OCI-LY1 (cell line): ENCODE results near the gene OTP.

Source experiments
- H2AFZ ChIP-seq: fragments of 200-600 bp; sonication (generic), shearing (Covaris generic); 2 replicates; pipeline ENCODE4 v1.6.0; 2014; ENCODE audit warnings: antibody characterized with exemption, mild to moderate bottlenecking, low read length
- H3F3A ChIP-seq: fragments of 200-600 bp; sonication (generic), shearing (Covaris generic); 2 replicates; pipeline ENCODE4 v1.6.0; 2014; ENCODE audit warnings: mild to moderate bottlenecking, antibody characterized with exemption, low read length, moderate library complexity; ENCODE audit not compliant: insufficient read depth
- H3K27ac ChIP-seq: fragments of 200-600 bp; sonication (generic); 2 replicates; pipeline ENCODE4 v1.5.1; 2014; ENCODE audit warnings: low read length, mixed run types, mild to moderate bottlenecking, low read depth; ENCODE audit not compliant: poor library complexity, severe bottlenecking
- H3K27me3 ChIP-seq: fragments of 200-600 bp; sonication (generic); 2 replicates; pipeline ENCODE4 v1.6.0; 2014; ENCODE audit warnings: antibody characterized with exemption, mild to moderate bottlenecking, low read length, moderate library complexity; ENCODE audit not compliant: insufficient read depth
- H3K36me3 ChIP-seq: fragments of 200-600 bp; sonication (generic); 2 replicates; pipeline ENCODE4 v1.6.1; 2014; ENCODE audit warnings: mild to moderate bottlenecking, antibody characterized with exemption, low read length, moderate library complexity, mixed read lengths; ENCODE audit not compliant: insufficient read depth
- H3K4me1 ChIP-seq: fragments of 200-600 bp; sonication (generic); 2 replicates; pipeline ENCODE4 v1.5.1; 2014; ENCODE audit warnings: mild to moderate bottlenecking, low read length, moderate library complexity; ENCODE audit not compliant: insufficient read depth, severe bottlenecking
- H3K4me2 ChIP-seq: fragments of 200-600 bp; sonication (generic), shearing (Covaris generic); 2 replicates; pipeline ENCODE4 v1.6.1; 2014; ENCODE audit warnings: low read length
- H3K4me3 ChIP-seq: fragments of 200-600 bp; sonication (generic); 2 replicates; pipeline ENCODE4 v1.5.1; 2014; ENCODE audit warnings: low read length, low read depth, mild to moderate bottlenecking, mixed read lengths; ENCODE audit not compliant: poor library complexity, severe bottlenecking
- H3K79me2 ChIP-seq: fragments of 200-600 bp; shearing (Covaris generic); 2 replicates; pipeline ENCODE4 v1.6.1; 2016; ENCODE audit warnings: mixed run types, low read length, mixed read lengths; ENCODE audit not compliant: insufficient read depth
- H3K9ac ChIP-seq: fragments of 200-600 bp; sonication (generic), shearing (Covaris generic); 2 replicates; pipeline ENCODE4 v1.6.1; 2014; ENCODE audit warnings: mild to moderate bottlenecking, low read length, mixed read lengths
- H3K9me2 ChIP-seq: fragments of 200-600 bp; sonication (generic), shearing (Covaris generic); 2 replicates; pipeline ENCODE4 v1.6.1; 2014; ENCODE audit warnings: low read depth, mild to moderate bottlenecking, low read length, mixed read lengths
- H3K9me3 ChIP-seq: fragments of 200-600 bp; shearing (Covaris generic); 2 replicates; pipeline ENCODE4 v1.6.1; 2014; ENCODE audit warnings: low read length, mixed read lengths
- H4K20me1 ChIP-seq: fragments of 200-600 bp; sonication (generic), shearing (Covaris generic); 2 replicates; pipeline ENCODE4 v1.6.0; 2016; ENCODE audit warnings: mild to moderate bottlenecking, low read length; ENCODE audit not compliant: insufficient read depth
- EZH2 ChIP-seq: fragments of 200-600 bp; sonication (generic), shearing (Covaris generic); IDR thresholded peaks from 2 replicates; pipeline ENCODE4 v1.8.0; 2017; ENCODE audit warnings: borderline replicate concordance, mixed run types, mild to moderate bottlenecking, antibody characterized with exemption, low read length, moderate library complexity, mixed read lengths
- TF ChIP-seq, protein P1 (sequence below): fragments of 200-600 bp; sonication (generic), shearing (Covaris generic); IDR thresholded peaks from 2 replicates; pipeline ENCODE4 v1.5.1; 2017; ENCODE audit warnings: mild to moderate bottlenecking, antibody characterized with exemption, low read length, moderate library complexity, mixed read lengths

The OTP gene

GRCh38 chr5:77649776-77650175, 11.3 kb upstream of the OTP start:
- H3F3A ChIP-seq = no peaks in the 10 kb centered on the region
- H3K27me3 ChIP-seq = no peaks in the 10 kb centered on the region

DNA sequence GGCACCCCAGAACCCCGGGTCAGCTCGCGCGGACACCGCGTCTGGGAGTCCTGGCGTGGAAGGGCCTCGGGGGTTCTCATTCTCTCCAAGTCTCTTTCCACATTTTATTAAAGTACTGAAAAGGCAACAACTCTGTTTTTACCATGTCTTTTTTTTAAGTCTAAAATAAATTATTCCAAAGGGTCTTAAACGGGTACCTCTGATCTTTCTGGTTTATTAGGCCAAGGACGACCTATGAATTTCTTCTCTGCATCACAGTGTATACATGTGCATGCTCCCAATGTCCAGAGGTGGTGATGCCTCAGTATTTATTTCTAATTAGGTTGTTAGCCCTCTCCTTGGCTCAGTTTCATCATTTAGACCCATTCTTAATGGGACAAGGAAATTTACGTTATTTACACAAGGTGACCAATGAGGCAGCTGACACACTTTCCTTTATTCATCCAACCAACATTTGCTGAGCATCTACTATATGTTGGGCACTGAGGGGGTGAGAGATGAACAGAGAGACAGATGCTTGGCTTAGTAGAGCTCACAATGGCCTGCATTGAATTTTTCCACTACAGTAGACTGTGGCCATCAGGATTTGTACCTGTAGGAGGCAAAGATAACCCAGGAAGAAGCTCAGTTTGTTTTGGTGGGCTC, 7.6 kb upstream of the OTP start:
- H3F3A ChIP-seq = no peaks in the 10 kb centered on the region
- H3K9me2 ChIP-seq = no peaks in the 10 kb centered on the region
- no peaks in the 10 kb centered on the region for H3K79me2 ChIP-seq
- no peaks in the 10 kb centered on the region for H3K9me3 ChIP-seq
- H3K27me3 ChIP-seq = no peaks in the 10 kb centered on the region
- TF ChIP-seq, protein P1, sequence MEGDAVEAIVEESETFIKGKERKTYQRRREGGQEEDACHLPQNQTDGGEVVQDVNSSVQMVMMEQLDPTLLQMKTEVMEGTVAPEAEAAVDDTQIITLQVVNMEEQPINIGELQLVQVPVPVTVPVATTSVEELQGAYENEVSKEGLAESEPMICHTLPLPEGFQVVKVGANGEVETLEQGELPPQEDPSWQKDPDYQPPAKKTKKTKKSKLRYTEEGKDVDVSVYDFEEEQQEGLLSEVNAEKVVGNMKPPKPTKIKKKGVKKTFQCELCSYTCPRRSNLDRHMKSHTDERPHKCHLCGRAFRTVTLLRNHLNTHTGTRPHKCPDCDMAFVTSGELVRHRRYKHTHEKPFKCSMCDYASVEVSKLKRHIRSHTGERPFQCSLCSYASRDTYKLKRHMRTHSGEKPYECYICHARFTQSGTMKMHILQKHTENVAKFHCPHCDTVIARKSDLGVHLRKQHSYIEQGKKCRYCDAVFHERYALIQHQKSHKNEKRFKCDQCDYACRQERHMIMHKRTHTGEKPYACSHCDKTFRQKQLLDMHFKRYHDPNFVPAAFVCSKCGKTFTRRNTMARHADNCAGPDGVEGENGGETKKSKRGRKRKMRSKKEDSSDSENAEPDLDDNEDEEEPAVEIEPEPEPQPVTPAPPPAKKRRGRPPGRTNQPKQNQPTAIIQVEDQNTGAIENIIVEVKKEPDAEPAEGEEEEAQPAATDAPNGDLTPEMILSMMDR = no peak
- TF ChIP-seq EZH2 = no peak
- no peak overlapping the region for H3K4me3 ChIP-seq
- H3K4me2 ChIP-seq = 0 out of 2 replicates have a peak overlapping the region, but pooled peaks have one; percentile 66
- peaks cover 2% of the 10 kb centered on the region for H3K4me1 ChIP-seq
- no peaks in the 10 kb centered on the region for H4K20me1 ChIP-seq
- H3K9ac ChIP-seq = no peak overlapping the region
- H3K36me3 ChIP-seq = no peaks in the 10 kb centered on the region
- no peak overlapping the region for H3K27ac ChIP-seq
- H2AFZ ChIP-seq = no peak overlapping the region

More at GRCh38 chr5:77649776-77650175, 11.3 kb upstream of the OTP start:
- Histone ChIP-seq H2AFZ (no peak overlapping the region), H3K4me2 (no peak overlapping the region), H3K4me3 (no peak overlapping the region), H3K9me2 (no peaks in the 10 kb centered on the region), H3K36me3 (no peaks in the 10 kb centered on the region), H3K4me1 (peaks cover 2% of the 10 kb centered on the region), H3K9ac (no peak overlapping the region), H3K9me3 (no peaks in the 10 kb centered on the region), H4K20me1 (no peaks in the 10 kb centered on the region), H3K27ac (no peak overlapping the region), H3K79me2 (no peaks in the 10 kb centered on the region)
- no peak for TF ChIP-seq EZH2

DNA sequence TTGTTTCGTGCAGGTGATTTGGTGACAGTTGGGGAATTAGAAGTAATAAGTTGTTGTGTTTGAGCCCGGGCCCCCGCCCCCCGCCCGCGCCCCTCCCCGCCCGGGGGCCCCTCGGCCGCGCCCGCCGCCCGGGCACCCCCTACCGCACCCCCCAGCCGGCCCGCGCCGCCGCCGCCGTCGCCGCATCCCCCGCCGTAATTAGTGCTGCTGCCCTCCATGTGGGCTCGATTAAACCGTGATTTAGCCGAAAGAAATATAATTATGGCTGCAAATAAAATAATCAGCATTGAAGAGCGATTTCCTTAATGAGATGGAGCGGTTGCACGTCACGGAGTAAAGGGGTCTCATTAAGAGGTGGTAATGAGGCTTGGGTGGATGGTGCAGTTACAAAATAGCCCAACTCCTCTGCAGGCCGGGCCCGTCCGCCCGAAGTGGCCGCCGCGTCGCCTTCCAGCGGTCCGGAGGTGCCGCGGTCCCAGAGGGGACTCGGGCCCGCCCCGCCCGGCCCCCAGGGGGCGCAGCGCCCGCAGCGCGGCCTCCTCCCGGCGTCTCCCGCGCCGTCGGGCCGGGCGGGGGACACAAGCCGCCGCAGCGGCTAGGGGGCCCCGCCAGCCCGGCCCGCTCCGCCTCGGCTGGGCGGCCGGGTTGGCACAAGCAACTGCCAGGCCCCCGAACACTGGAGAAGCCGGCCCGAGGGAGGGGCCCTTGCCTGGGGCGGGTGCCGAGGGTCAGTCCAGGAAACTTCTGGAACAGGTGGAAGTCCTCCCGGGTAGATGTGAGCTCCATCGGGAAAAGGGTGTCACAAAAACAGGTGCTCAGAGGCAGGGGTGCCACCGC, 6.9 kb upstream of the OTP start:
- H3K9ac ChIP-seq = no peak overlapping the region
- H3K79me2 ChIP-seq = no peaks in the 10 kb centered on the region
- no peaks in the 10 kb centered on the region for H3K36me3 ChIP-seq
- H3K4me1 ChIP-seq = peaks cover 2% of the 10 kb centered on the region
- TF ChIP-seq, protein P1 = peak; percentile 24; the same call in 1 of the 2 replicates
- no peak for TF ChIP-seq EZH2
- peak overlapping the region; percentile 66 for H3K4me2 ChIP-seq
- no peaks in the 10 kb centered on the region for H3K9me2 ChIP-seq
- peak overlapping the region; percentile 42 for H3K4me3 ChIP-seq
- no peaks in the 10 kb centered on the region for H3K9me3 ChIP-seq
- no peak overlapping the region for H2AFZ ChIP-seq
- no peaks in the 10 kb centered on the region for H4K20me1 ChIP-seq
- H3K27ac ChIP-seq = no peak overlapping the region
- H3K27me3 ChIP-seq = no peaks in the 10 kb centered on the region
- no peaks in the 10 kb centered on the region for H3F3A ChIP-seq
